ENCODE measurements around the gene KCNAB1.

Gene KCNAB1

GRCh38 chr3:156332304-156332703 is 211.9 kb downstream of the KCNAB1 start:
- DNase-seq, result no peak

- no peak for DNase-seq
These were observed 214.6 kb downstream of the KCNAB1 start for GRCh38 chr3:156334841-156335545.

GRCh38 chr3:156339491-156339890 is 219.1 kb downstream of the KCNAB1 start:
- no peak for DNase-seq

GRCh38 chr3:156341332-156341731 is 221.0 kb downstream of the KCNAB1 start:
- DNase-seq, result no peak

DNA sequence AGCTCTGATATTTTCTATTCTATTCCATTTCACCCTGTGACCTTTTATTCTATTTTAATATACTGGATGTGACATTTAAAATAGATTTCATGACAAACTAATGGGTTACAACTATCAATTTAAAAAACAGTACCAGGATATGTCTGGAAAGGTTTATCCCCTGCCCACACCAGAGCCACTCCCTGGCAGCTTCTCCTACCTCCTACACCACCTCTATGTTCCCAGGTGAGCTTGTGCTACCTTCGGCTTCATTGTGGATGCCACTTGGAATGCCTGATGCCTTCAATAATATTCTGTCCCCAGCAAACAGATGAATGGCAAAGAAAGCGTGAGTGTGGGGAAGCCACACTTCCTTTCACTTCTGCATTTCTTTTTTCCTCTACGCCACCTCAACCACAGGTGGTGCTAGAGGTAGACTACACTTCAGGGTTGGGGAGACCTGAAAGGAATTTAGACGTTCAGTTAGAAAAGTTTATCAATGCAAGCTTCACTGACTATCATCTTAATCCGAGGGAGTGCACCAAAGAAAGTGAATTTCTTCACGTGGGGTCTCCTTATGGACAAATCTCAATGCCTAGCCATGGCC is 221.5 kb downstream of the KCNAB1 start:
- DNase-seq, result no peak

DNA sequence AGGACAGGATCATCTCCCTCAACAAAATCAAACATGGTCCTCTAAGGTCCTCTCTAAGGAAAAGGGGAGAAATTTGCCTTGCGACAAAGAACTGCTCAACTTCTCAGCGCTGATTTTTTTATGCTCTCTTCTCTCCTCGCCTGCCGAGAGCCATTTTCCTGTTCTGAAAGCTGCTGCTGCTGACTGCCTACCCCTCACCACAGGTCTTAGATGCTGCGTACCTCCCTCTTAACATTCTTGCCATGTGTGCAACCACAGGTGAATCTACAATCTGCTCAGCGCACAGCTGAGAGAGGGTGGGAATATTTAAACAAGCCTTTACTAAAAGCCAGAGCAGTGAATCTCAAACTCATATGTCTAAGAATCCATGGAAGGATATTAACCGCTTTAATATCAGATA is 223.8 kb downstream of the KCNAB1 start:
- no peak for DNase-seq

- no peak for DNase-seq
These were observed 228.7 kb downstream of the KCNAB1 start for GRCh38 chr3:156349111-156349510.

DNA sequence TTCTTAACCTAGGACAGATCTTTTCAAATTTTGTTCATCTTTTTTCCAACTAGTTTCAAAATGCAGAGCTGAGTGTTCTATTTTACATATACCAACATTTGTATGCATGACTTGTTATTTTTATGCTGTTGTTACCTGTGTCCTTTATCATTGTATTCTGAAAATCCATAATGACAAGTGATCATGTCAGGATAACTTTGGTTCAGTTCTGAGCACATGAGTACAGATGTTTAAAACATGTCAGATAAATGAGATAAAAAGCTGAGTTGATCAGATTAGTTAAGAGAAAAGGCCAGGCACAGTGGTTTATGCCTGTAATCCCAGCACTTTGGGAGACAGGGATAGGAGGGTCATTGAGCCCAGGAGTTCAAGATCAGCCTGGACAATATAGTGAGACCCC is 229.6 kb downstream of the KCNAB1 start:
- DNase-seq, result no peak

DNA sequence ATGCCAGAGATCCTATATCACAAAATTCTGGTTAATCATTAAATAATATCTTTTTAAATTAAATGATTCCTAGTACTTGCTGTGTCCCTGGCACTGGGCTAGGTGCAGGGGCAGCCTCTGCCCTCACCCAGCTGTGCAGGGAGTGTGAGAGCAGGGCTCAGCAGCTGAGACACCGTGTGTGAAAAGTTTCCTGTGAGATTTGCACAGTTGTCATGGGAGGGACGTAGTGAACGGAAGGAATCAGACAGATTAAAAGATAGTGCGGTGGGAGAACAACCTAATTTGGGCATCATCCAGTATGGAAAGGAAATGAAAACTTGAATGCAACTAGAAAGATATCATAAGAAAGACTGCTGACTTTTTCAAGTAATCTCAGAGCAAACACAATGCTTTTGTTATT is 230.4 kb downstream of the KCNAB1 start:
- DNase-seq, result no peak

DNA sequence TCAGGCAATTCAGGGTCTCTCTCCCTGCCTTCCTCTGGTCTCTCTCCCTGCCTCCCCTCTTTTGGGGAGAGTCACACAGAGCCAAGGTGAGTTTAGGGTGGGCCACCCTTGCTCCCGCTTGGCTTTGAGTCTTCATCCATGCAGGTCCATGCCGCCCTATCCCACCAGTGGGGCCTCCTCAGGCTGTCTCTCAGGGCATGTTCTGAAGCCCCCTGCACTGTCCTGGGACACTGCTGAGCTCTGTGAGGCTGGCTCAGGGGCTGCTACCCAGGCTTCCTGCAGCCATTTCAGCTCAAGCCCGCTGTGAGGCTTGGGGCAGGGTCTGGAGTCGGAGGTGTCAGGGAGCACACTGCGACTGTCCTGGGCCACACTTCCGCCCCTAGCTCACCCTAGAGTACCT is 231.4 kb downstream of the KCNAB1 start:
- no peak for DNase-seq

DNA sequence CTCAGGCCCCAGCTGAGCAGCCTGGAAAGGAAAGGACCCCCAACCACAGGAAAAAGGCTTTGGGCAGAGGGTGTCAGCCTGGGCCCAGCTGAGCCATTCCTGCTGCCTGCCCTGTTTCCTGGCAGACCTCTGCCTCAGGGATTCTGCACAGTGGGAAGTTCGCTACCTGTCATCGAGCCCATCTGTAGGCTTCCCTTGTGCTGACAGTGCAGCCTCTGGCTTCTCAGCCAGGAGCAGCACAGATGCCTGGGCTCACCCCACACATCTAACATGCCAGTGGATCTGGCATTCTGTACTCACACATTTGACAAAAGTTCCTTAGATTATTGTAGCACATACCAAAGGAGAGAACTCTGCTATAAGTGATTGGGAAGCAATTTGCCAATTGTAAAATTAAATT is 232.3 kb downstream of the KCNAB1 start:
- DNase-seq, result no peak

- DNase-seq, result no peak
These were observed 233.2 kb downstream of the KCNAB1 start for GRCh38 chr3:156353563-156353962.

GRCh38 chr3:156356537-156357363 is 236.4 kb downstream of the KCNAB1 start:
- no peak for DNase-seq

- DNase-seq, result no peak
These were observed 237.9 kb downstream of the KCNAB1 start for GRCh38 chr3:156358232-156358631.

DNA sequence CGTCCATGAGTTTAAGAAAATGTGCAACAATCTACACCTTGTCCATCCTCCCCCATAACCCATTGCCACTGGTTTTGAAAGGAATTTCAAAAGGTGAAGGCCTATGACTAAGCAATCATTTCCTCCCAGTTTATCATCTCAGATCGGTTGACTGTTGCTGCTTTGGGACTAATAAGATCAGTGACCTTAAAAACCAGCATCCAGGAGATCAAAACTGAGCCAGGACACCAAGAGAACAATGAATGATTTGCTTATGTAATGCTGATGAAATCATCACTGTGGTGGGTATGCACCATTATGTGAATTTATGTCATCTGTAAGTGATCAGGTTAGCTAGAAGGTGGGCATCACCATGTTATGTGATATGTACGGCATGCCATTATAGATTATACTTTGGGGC is 239.0 kb downstream of the KCNAB1 start:
- DNase-seq, result no peak

DNA sequence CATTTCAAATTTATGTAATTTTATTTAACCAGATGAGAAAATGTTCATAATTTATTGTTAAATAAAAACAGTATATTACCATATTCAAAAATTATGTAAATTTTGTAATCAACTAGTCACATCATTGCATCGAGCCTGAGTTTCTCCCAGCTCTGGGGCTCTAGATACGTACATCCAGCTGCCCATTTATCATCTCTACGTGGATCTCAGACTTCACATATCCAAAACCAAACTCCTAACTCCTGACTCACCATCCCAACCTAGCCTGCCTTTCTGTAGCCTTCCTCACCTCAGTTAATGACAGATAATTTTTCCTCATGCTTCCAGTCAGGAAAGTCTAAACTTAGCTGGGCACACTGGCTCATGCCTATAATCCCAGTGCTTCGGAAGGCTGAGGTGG is 239.7 kb downstream of the KCNAB1 start:
- no peak for DNase-seq

DNA sequence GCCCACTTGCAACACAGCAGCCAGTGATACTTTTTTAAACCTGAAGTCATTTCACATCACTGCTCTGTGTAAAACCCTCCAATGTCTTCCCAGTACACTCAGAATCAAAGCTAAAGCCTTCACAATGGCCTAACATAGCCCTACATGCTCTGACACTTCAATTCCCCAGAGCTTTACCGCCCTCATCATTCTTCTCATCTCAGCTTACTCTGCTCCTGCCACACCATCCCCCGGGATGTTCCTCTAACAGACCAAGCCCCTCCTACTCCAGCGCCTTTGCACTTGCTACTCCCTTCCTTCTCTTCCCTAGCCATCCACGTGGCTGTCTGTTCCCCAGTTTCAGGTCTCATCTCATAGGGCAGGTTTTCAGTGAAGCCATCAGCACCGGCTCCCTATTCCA is 240.6 kb downstream of the KCNAB1 start:
- no peak for DNase-seq

DNA sequence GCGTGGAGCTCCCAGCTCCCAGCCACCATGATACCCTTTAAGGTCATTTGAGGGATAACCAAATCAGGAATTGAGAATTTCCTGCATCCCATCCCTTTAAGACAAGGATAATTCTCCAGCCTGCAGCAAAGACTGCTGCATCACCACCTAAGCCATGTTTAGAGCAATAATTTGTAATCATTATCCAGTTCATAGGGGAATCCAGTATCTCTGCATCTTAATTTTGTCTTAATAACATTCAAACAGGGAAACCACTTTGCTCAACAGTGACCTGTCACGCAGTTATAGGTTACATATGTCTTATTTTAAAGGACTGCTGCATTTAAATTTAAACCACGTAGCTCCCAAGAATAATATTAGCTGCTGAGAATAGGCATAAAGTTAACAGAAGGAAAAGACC is 246.2 kb downstream of the KCNAB1 start:
- DNase-seq, result no peak

- no peak for DNase-seq
These were observed 247.8 kb downstream of the KCNAB1 start for GRCh38 chr3:156368189-156368588.

- no peak for DNase-seq
These were observed 251.3 kb downstream of the KCNAB1 start for GRCh38 chr3:156371701-156372100.

- DNase-seq, result no peak
These were observed 252.7 kb downstream of the KCNAB1 start for GRCh38 chr3:156373095-156373494.

GRCh38 chr3:156373654-156374053 is 253.3 kb downstream of the KCNAB1 start:
- DNase-seq, result no peak

DNA sequence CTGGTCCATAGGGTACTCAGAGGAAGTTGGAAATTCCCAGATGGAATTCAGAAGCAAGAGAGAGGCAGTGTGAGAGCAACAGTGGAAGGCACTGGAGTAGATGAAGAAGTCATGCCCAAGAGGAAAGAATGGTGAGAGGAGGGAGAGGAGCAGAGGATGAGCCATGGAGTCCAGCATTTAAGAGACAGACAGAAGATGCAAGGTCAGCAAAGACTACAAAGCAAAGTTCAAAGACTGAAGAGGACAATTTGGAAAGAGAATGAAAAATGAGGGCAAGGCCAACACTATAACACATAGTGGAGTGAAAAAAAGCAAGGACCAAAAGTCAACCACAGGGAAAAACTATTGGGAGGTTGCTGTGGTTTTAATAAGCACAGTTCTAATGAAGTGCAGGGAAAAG is 255.8 kb downstream of the KCNAB1 start:
- DNase-seq, result no peak

GRCh38 chr3:156377266-156377665 is 256.9 kb downstream of the KCNAB1 start:
- no peak for DNase-seq
